G401 (cell line): Measurements from ENCODE around the gene MYL10. TPM values are rescaled to one million over a fixed set of nuclear protein-coding genes. Genes with fewer than 3 reads are reported as not detected.

ENCODE experiments used
- DNase-seq: peaks from one replicate; pipeline ENCODE4 v3.0.0-alpha.2; 2015; ENCODE audit warnings: low spot score
- in situ Hi-C: cut with HindIII; loops from 2 replicates; pipeline ENCODE4 v1.10.0; 2016; ENCODE audit warnings: low sequenced_read_pairs, mixed read lengths
- total RNA-seq: library from RNA; depleted of rRNA; stranded (reverse); fragments of >200 nt; shearing (Covaris generic); gene quantifications from 2 replicates; pipeline ENCODE4 v1.2.3, GENCODE V29; 2014

MYL10 gene
- total RNA-seq, 1 experiment from 2014 or later, result 0.17 TPM

DNA sequence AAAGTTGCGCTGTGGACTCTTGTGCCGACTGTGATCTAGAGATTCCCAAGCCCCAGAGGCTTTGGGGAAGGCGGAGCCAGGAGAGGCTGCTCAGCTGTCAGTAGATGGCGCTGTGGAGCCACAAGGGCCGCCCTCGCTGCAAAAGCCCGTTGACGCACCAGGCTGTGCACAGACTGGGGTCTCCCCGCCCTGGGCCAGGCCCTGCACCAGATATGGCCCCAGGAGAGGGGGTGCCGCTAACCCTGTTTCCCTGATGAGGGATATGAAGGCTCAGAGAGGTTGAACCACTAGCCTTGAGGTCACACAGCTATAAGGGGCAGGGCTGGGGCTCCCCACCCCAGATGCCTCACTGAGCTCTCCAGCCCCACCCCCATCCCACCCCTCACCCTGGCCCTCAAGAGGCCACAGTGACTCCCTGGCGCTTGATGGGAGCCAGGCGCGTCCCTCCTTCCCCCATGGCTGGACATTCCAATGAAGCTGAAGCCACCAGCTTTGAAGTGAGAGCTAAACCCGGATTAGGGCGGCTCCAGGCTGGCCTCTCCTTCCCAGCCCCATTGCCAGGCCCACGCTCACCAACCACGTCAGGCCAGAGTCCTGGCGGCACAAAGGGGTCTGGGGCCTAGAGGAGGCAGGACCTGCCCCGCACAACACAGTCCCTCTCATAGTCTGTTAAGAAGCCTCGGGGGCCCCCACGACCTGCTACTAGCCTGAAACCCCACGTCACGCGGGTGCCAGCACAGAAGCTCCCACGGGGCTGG lies 26.4 kb downstream of the MYL10 start:
- in situ Hi-C loops, result no loop called here
- peak; percentile 75 for DNase-seq

DNA sequence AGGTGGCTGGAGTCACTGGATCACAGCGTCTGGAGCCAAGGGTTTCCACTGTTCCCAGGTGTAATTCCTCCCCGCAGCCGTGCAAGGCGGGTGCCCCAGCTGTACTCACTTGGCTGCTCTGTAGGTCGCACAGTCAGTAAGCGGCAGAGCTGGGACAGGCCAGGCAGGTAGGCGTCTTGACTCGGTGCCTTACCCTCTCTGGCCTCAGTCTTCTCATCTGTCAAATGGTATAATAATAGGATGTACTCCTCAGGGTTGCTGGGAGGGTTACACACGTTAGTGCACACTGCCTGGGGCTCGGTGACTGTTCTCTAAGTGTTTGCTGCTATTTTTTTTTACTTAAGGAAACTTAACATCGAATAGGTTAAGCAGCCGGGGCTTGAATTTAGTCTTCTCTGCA lies 27.0 kb downstream of the MYL10 start:
- DNase-seq, result no peak
- in situ Hi-C loops, result no loop called here

DNA sequence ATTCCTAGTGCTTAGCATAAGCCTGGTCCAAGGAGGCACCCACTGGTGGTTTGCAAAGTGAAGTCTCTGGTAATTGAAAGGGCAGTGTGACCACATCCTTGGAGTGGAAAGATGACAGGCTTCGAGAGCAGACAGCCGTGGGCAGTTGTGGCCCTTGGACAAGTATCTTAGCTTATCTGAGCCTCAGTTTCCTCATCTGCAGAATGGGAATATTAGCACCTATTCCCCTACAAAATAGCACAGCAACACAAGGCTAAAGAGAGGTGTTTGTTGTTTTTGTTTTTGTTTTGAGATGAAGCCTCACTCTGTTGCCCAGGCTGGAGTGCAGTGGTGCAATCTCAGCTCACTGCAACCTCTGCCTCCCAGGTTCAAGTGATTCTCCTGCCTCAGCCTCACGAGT lies 29.3 kb downstream of the MYL10 start:
- DNase-seq, result no peak
- in situ Hi-C loops, result no loop called here

DNA sequence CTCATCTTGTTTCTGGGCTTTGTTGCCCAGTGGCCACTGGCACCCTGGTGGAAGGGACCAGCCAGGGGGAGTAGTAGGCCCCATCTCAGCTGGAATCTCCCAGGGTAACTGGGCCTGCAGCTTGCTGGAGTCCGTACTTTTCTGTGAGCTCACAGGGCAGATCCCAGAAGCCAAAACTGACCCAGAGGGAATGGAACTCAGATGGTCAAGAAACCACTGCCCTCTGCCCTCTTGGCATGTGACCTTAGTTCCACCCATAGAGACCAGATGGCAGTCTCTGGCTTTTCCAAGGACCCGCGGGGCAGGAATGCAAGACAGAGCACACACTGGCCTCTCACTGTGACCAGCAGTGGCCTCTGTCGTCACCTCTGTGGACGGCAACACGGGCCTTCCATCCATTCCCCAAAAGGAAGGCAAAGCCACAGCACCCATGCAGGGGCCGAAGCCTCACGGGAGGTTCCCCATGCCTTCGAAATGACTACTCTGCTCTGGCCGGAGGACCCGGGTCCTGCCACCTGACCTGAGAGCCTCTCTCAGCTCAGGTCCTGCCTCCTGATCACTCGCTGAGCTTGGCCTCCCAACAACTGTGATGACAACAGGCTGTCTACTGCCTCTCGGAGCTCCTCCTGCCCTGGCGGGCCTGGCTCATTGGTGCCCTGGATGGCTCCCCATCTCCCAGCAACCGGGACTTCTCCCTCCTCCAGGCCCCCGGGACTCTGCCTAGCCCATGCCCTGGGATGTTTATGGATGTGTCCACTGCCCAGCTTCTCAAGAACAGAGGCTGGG lies 29.9 kb downstream of the MYL10 start:
- DNase-seq, result peak; percentile 14
- in situ Hi-C loops, result no loop called here

- in situ Hi-C loops, result no loop called here
- peak; percentile 66 for DNase-seq
These were observed 30.6 kb downstream of the MYL10 start for GRCh38 chr7:101598422-101598985.

GRCh38 chr7:101597941-101598340 lies 31.2 kb downstream of the MYL10 start:
- no peak for DNase-seq
- in situ Hi-C loops, result no loop called here

GRCh38 chr7:101596898-101597297 lies 32.2 kb downstream of the MYL10 start:
- in situ Hi-C loops, result no loop called here
- no peak for DNase-seq

DNA sequence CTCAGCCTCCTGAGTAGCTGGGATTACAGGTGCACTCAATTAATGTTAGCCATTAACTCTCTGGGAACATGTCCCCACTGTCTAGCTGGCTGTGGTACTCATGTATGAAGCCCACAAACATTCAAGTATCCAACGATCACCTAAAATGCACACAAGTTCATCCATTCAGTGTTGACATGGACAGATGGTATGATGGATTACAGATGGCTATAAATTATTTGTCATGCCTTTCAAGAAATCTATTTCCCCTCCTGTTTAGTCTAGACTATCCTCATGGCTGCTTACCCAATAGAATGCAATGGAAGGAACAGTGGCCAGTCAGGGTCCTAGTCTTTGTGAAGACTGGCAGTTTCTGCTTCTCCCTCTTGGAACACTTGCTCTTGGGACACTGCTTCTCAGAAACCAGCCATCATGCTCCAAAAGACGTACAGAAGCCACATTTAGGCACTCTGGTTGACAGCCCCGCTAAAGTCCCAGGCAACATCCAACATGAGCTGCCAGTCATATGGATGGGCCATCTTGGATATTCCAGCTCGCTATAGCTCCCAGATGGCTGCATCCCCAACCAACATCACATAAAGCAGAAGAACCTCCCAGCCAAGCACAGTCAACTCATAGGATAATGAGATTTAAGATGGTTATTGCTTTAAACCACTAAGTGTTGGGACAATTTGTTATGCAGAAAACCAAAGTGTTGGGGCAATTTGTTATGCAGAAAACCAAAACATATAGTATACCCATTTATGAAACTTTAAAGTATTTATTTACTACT lies 33.1 kb downstream of the MYL10 start:
- in situ Hi-C loops, result no loop called here
- DNase-seq, result no peak

DNA sequence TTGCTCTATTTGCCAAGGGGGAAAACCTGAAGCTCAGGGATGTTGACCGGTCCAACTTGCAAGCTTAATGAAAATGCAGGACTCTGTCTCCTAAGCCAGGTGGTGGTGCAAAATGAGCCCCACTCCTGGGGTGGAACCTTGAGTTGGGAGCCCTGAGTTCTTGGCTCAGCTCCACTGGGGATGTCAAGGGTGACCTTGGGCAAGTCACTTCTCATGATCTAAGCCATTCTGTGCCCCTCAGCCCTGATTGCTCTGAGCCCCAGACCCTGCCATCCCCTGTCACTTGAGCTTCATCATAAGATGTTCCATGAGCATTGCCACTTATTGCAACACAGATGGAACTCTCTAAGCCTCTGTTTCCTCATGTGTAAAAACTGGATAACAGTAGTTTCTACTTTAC lies 33.9 kb downstream of the MYL10 start:
- in situ Hi-C loops, result no loop called here
- DNase-seq, result no peak

- in situ Hi-C loops, result no loop called here
- DNase-seq, result no peak
These were observed 34.3 kb downstream of the MYL10 start for GRCh38 chr7:101594790-101595189.

- DNase-seq, result no peak
- in situ Hi-C loops, result no loop called here
These were observed 35.5 kb downstream of the MYL10 start for GRCh38 chr7:101593556-101593955.

- DNase-seq, result no peak
- in situ Hi-C loops, result no loop called here
These were observed 37.6 kb downstream of the MYL10 start for GRCh38 chr7:101591504-101591903.

- in situ Hi-C loops, result no loop called here
- DNase-seq, result no peak
These were observed 38.2 kb downstream of the MYL10 start for GRCh38 chr7:101590663-101591435.

DNA sequence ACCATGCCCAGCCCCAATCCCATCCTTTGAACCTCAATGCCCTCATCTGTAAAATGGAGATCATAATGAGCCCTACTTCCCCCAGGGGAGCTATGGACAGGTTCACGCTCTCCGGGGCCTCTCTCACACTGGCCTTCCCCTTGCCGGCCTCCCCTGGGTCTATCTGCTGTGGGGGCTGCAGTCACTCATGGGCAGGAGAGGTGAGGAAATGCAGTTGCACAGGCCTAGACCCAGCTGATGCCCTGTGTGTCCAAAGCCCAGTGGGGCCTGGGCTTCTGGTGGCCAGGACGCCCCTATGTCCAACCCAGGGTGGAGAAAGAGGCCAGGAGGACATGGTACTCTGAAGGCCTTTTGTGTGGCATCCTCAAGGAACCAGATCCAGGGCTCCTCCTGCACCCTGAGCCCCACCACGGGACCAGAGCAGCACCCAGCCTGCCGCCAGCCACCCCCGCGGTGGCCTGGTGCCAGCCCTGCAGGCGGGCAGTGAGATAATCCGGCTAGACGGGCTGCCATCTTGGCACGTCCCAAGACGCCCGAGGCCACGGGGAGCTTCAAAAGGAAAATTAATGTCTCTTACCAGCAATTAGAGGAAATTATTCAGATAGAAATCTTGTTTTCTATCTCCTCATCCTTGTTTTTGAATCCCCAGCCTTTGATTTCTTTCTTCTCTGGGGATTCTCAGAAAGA lies 39.0 kb downstream of the MYL10 start:
- DNase-seq, result no peak
- in situ Hi-C loops, result no loop called here

DNA sequence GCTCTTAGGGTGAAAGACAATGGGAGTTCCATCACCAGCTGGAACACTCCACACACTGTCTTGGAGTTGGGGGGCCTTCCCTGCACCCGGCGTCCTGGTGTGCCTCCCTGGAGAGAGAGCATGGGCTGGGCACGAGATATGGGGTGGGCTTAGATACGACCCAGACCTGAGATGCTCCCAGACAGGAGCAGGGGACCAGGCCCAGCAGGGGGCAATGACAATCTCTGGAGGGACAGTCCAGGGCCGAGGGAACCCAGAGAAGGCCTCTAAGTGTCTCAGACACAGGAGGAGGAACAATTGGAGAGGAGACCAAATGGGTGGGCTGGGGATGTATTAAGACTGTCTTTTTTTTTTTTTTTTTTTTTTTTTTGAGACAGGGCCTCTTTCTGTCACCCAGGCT lies 40.0 kb downstream of the MYL10 start:
- no peak for DNase-seq
- in situ Hi-C loops, result no loop called here

- DNase-seq, result no peak
- in situ Hi-C loops, result no loop called here
These were observed 40.8 kb downstream of the MYL10 start for GRCh38 chr7:101588131-101588935.

GRCh38 chr7:101586906-101587677 lies 42.0 kb downstream of the MYL10 start:
- DNase-seq, result no peak
- in situ Hi-C loops, result no loop called here
